ENCODE data around the gene ROR1.

ROR1 gene

GRCh38 chr1:63827411-63828321, 53.8 kb downstream of the ROR1 start:
- H3K9ac ChIP-seq (ENCODE audit: low read depth, low read length): no peak overlapping the region
- H3K27me3 ChIP-seq (ENCODE audit: insufficient read depth, low read length, poor library complexity): peaks cover 4% of the 10 kb centered on the region
- no peaks in the 10 kb centered on the region for H4K20me1 ChIP-seq (ENCODE audit: insufficient read depth, low read length)
- no peak overlapping the region for H3K27ac ChIP-seq (ENCODE audit: low read length)
- H3K36me3 ChIP-seq (ENCODE audit: insufficient read depth, low read length): no peaks in the 10 kb centered on the region
- no peaks in the 10 kb centered on the region for H3K4me1 ChIP-seq (ENCODE audit: insufficient read depth, low read length)
- no peak overlapping the region for H2AFZ ChIP-seq (ENCODE audit: low read depth, low read length)
- H3K9me3 ChIP-seq (ENCODE audit: insufficient read depth, low read length, severe bottlenecking): no peaks in the 10 kb centered on the region
- H3K4me2 ChIP-seq (ENCODE audit: insufficient read depth, low read length): no peak overlapping the region
- DNase-seq (no peak), ATAC-seq (ENCODE audit: insufficient read depth, low read depth) (no peak)
- no peak overlapping the region for H3K4me3 ChIP-seq (ENCODE audit: low read depth in 1 of 2, low read length in 2 of 2)
- H3K79me2 ChIP-seq (ENCODE audit: insufficient read depth, low read length): no peaks in the 10 kb centered on the region
- TF ChIP-seq CTCF (IDR thresholded peaks at IDR 0.05; ENCODE audit: borderline replicate concordance, extremely low read depth, low read length, poor library complexity, severe bottlenecking): no peak
- no peak for TF ChIP-seq EZH2 (IDR thresholded peaks at IDR 0.05; ENCODE audit: borderline replicate concordance, low read depth, low read length, severe bottlenecking)

- Histone ChIP-seq H3K79me2 (ENCODE audit: insufficient read depth, low read length) (no peaks in the 10 kb centered on the region), H3K4me1 (ENCODE audit: insufficient read depth, low read length) (no peaks in the 10 kb centered on the region), H2AFZ (ENCODE audit: low read depth, low read length) (no peak overlapping the region), H3K9me3 (ENCODE audit: insufficient read depth, low read length, severe bottlenecking) (no peaks in the 10 kb centered on the region), H3K36me3 (ENCODE audit: insufficient read depth, low read length) (no peaks in the 10 kb centered on the region), H4K20me1 (ENCODE audit: insufficient read depth, low read length) (no peaks in the 10 kb centered on the region), H3K27me3 (ENCODE audit: insufficient read depth, low read length, poor library complexity) (peaks cover 4% of the 10 kb centered on the region), H3K4me3 (ENCODE audit: low read depth in 1 of 2, low read length in 2 of 2) (no peak overlapping the region), H3K4me2 (ENCODE audit: insufficient read depth, low read length) (no peak overlapping the region), H3K9ac (ENCODE audit: low read depth, low read length) (no peak overlapping the region), H3K27ac (ENCODE audit: low read length) (no peak overlapping the region)
- no peak for DNase-seq
- no peak for TF ChIP-seq CTCF (IDR thresholded peaks at IDR 0.05; ENCODE audit: borderline replicate concordance, extremely low read depth, low read length, poor library complexity, severe bottlenecking)
- no peak for TF ChIP-seq EZH2 (IDR thresholded peaks at IDR 0.05; ENCODE audit: borderline replicate concordance, low read depth, low read length, severe bottlenecking)
- no peak for ATAC-seq (ENCODE audit: insufficient read depth, low read depth)
Observed at GRCh38 chr1:63828322-63829044, 54.7 kb downstream of the ROR1 start.

GRCh38 chr1:63829349-63830327, 55.8 kb downstream of the ROR1 start:
- no peaks in the 10 kb centered on the region for H3K4me1 ChIP-seq (ENCODE audit: insufficient read depth, low read length)
- H3K9ac ChIP-seq (ENCODE audit: low read depth, low read length): no peak overlapping the region
- H3K4me2 ChIP-seq (ENCODE audit: insufficient read depth, low read length): no peak overlapping the region
- no peak overlapping the region for H3K4me3 ChIP-seq (ENCODE audit: low read depth in 1 of 2, low read length in 2 of 2)
- H2AFZ ChIP-seq (ENCODE audit: low read depth, low read length): no peak overlapping the region
- H3K79me2 ChIP-seq (ENCODE audit: insufficient read depth, low read length): no peaks in the 10 kb centered on the region
- H3K27ac ChIP-seq (ENCODE audit: low read length): no peak overlapping the region
- H3K36me3 ChIP-seq (ENCODE audit: insufficient read depth, low read length): no peaks in the 10 kb centered on the region
- no peak for TF ChIP-seq CTCF (IDR thresholded peaks at IDR 0.05; ENCODE audit: borderline replicate concordance, extremely low read depth, low read length, poor library complexity, severe bottlenecking)
- no peak for TF ChIP-seq EZH2 (IDR thresholded peaks at IDR 0.05; ENCODE audit: borderline replicate concordance, low read depth, low read length, severe bottlenecking)
- no peaks in the 10 kb centered on the region for H3K9me3 ChIP-seq (ENCODE audit: insufficient read depth, low read length, severe bottlenecking)
- DNase-seq (no peak), ATAC-seq (ENCODE audit: insufficient read depth, low read depth) (no peak)
- no peaks in the 10 kb centered on the region for H4K20me1 ChIP-seq (ENCODE audit: insufficient read depth, low read length)
- H3K27me3 ChIP-seq (ENCODE audit: insufficient read depth, low read length, poor library complexity): peaks cover 4% of the 10 kb centered on the region
